ENCODE measurements around the gene GTF2F1.
"Not testable (repeated sequence)": the region's sequence is repeated elsewhere in the genome, so short reads cannot be mapped to it uniquely, and the experiment has no call there.

The GTF2F1 gene

GRCh38 chr19:6355321-6356040, 37.5 kb downstream of the GTF2F1 start:
- not testable (repeated sequence) for DNase-seq (ENCODE audit: low read depth in 2 of 2)

DNA sequence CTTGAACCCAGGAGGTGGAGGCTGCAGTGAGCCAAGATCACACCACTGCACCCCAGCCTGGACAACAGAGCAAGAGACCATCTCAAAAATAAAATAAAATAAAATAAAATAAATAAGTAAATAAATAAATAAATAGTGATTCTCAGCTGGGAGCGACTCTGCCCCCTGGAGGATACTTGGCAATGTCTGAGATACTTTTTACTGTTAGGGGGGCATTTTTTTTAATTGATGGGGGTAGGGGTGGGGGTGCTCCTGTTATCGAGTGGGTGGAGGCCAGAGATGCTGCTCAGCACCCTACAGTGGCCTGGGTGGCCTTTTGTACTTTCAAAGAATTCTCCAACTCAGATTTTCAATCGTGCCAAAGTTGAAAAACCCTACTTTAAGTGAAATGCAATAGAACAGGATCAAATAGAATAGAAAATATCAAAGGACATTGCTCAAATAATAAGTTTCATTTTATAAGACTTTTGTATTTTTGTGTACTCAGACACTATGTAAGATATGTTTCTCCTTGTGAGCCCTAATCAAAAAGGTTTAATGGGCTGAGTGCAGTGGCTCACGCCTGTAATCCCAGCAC, 38.8 kb downstream of the GTF2F1 start:
- no peak for DNase-seq (ENCODE audit: low read depth in 2 of 2)

DNA sequence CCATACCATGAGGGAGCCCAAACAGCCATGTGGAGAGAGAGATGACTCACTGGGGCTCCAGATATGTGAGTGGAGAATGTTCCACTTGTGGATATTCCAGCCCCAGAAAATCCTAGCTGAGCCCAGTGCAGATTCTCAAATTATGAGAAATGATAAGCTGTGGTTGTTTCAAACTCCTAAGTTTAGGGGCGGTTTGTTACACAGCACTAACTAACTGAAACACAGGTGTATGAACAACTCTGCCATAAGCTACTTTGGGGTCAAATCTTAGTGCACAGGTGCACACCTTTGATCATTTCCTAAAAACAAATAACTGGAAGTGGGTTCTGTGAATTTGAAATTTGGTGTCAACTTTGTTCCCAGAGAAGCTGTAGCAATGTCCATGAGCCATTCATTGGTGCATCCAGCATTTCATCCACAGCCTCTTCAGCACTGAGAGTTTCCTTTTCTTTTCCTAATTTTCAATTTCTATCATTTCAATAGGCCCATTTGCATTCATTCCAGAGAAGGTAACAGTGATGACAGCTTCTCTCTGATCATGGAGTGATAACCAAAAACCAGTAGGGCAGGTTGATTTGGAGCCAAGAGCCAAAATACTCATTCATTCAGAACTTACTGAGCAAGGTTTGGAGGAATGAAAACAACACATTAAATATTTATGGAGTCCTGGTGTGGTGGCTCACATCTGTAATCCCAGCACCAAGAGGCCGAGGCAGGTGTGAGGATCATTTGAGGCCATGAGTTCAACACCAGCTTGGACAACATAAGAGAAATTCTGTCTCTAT, 40.4 kb downstream of the GTF2F1 start:
- no peak for DNase-seq (ENCODE audit: low read depth in 2 of 2)

GRCh38 chr19:6350688-6351087, 42.3 kb downstream of the GTF2F1 start:
- DNase-seq (ENCODE audit: low read depth in 2 of 2) = no peak

- DNase-seq (ENCODE audit: low read depth in 2 of 2) = not testable (repeated sequence)
Measured at GRCh38 chr19:6349271-6349670, 43.7 kb downstream of the GTF2F1 start.

GRCh38 chr19:6343462-6343861, 49.5 kb downstream of the GTF2F1 start:
- DNase-seq (ENCODE audit: low read depth in 2 of 2) = no peak

DNA sequence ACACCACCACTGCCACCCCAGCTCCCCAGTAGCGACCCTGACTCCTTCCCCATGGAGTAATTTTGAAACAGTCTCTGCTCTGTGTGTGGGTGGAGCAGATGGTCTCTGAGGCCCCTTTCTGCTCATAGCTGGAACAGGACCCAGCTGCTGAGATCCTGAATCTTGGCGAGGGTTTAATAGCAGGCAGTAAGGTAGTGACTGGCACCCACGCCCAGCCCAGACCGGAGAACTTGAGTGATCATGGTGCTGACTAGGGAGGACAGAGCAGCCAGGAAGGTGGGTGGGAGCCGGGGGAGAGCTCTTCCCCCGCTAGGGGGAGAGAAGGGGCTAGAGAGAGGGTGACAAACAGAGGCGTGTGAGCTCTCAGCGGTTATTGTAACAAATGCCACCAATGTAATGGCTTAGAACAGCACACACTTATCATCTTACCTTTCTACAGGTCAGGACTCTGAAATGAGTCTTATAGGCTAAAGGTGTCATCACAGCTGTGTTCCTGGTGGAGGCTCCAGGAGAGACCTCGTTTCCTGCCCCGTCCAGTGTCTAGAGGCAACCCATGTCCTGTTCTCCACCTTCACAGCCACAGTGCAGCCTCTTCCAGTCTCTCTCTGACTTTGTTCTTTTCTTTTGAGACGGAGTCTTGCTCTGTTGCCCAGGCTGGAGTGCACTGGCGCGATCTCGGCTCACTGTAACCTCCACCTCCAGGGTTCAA, 52.3 kb downstream of the GTF2F1 start:
- DNase-seq (ENCODE audit: low read depth in 2 of 2) = no peak

GRCh38 chr19:6334490-6335285, 58.3 kb downstream of the GTF2F1 start:
- DNase-seq (ENCODE audit: low read depth in 2 of 2) = no peak

GRCh38 chr19:6333439-6333838, 59.5 kb downstream of the GTF2F1 start, which contains the start of gene ACER1:
ACER1 (minus strand) TSS chr19:6333612; CDS start chr19:6333551, 61 bp downstream.
- no peak for DNase-seq (ENCODE audit: low read depth in 2 of 2)

Measured in fibroblast of skin of left quadriceps (primary cell).